IMR-90 (cell line): ENCODE measurements around the gene TMTC2. TPM values are rescaled to one million over a fixed set of nuclear protein-coding genes. Genes with fewer than 3 reads are reported as not detected.

Experiments used
- ATAC-seq: fragments of 200-7000 bp; cut with Tn5 transposase; 2 replicates; pipeline ENCODE4 v1.9.1; 2020; ENCODE audit warnings: low read depth, mild to moderate bottlenecking, moderate library complexity
- BruUV-seq: library from RNA; stranded (reverse); fragments of 400-500 nt; replicated peaks from 2 replicates; lab custom pipeline; 2021; lab: Mats Ljungman, UMichigan
- CTCF ChIA-PET: fragments of 300-600 bp; formaldehyde crosslinking; extraction: SDS; loops from one replicate; lab custom pipeline; 2021; ENCODE audit warnings: antibody characterized with exemption; lab: Yijun Ruan, JAX
- POLR2A ChIA-PET: fragments of 300-600 bp; sonication (Branson Sonifier 250); formaldehyde crosslinking; loops from one replicate; lab custom pipeline; 2022; ENCODE audit warnings: antibody characterized with exemption; ENCODE audit not compliant: unreplicated experiment; lab: Charles Lee
- DNase-seq: peaks from one replicate; pipeline ENCODE4 v3.0.0; 2013
- H2AFZ ChIP-seq: replicated peaks from 2 replicates; pipeline ENCODE3; 2013; ENCODE audit warnings: low read length, mild to moderate bottlenecking; ENCODE audit not compliant: poor library complexity
- H2AK5ac ChIP-seq: 2 replicates; pipeline ENCODE4 v1.6.1; 2013; ENCODE audit warnings: low read depth, low read length, inconsistent platforms
- H2AK9ac ChIP-seq: replicated peaks from 2 replicates; pipeline ENCODE3; 2013; ENCODE audit warnings: mild to moderate bottlenecking, low read depth, low read length, moderate library complexity; ENCODE audit not compliant: poor library complexity
- H2BK120ac ChIP-seq: 2 replicates; pipeline ENCODE4 v1.6.1; 2013; ENCODE audit warnings: low read depth, low read length, inconsistent platforms
- H2BK15ac ChIP-seq: 3 replicates; pipeline ENCODE4 v1.6.1; 2013; ENCODE audit warnings: low read depth, low read length, inconsistent platforms
- H2BK20ac ChIP-seq: 2 replicates; pipeline ENCODE4 v1.6.1; 2013; ENCODE audit warnings: low read depth, mild to moderate bottlenecking, inconsistent platforms, low read length, moderate library complexity
- H2BK5ac ChIP-seq: 2 replicates; pipeline ENCODE4 v1.6.1; 2013; ENCODE audit warnings: mild to moderate bottlenecking, low read depth, low read length, inconsistent platforms; ENCODE audit not compliant: poor library complexity, severe bottlenecking
- H3K14ac ChIP-seq: replicated peaks from 2 replicates; pipeline ENCODE4 v1.6.1; 2013; ENCODE audit warnings: low read depth, low read length, inconsistent platforms
- H3K18ac ChIP-seq: 2 replicates; pipeline ENCODE4 v1.6.1; 2013; ENCODE audit warnings: low read depth, low read length, control low read depth
- H3K23ac ChIP-seq: 2 replicates; pipeline ENCODE4 v1.6.1; 2013; ENCODE audit warnings: low read depth, low read length, inconsistent platforms
- H3K27ac ChIP-seq: 2 replicates; pipeline ENCODE4 v1.5.1; 2013; ENCODE audit warnings: mild to moderate bottlenecking, control low read depth, low read length; ENCODE audit not compliant: insufficient read depth
- H3K27me3 ChIP-seq: 2 replicates; pipeline ENCODE4 v1.6.1; 2013; ENCODE audit warnings: low read length; ENCODE audit not compliant: control insufficient read depth, insufficient read depth
- H3K36me3 ChIP-seq: 2 replicates; pipeline ENCODE4 v1.6.1; 2013; ENCODE audit warnings: low read length, mixed read lengths; ENCODE audit not compliant: control insufficient read depth, insufficient read depth
- H3K4ac ChIP-seq: 2 replicates; pipeline ENCODE4 v1.6.1; 2013; ENCODE audit warnings: low read depth, low read length, inconsistent platforms
- H3K4me1 ChIP-seq: 2 replicates; pipeline ENCODE4 v1.6.1; 2013; ENCODE audit warnings: low read length, mixed read lengths; ENCODE audit not compliant: control insufficient read depth, insufficient read depth
- H3K4me2 ChIP-seq: 2 replicates; pipeline ENCODE4 v1.6.1; 2013; ENCODE audit warnings: low read depth, mild to moderate bottlenecking, control low read depth, low read length, moderate library complexity
- H3K4me3 ChIP-seq: 2 replicates; pipeline ENCODE4 v1.5.1; 2013; ENCODE audit warnings: low read depth, mild to moderate bottlenecking, control low read depth, low read length, moderate library complexity; ENCODE audit not compliant: insufficient read depth
- H3K56ac ChIP-seq: 2 replicates; pipeline ENCODE4 v1.6.1; 2013; ENCODE audit warnings: low read length, inconsistent platforms; ENCODE audit not compliant: insufficient read depth; ENCODE audit errors: extremely low read depth
- H3K79me1 ChIP-seq, 2 experiments: 2 replicates each; pipeline ENCODE4 v1.6.1; 2013; ENCODE audit warnings: low read length in 2 of 2, inconsistent platforms in 1 of 2, low read depth in 1 of 2
- H3K9ac ChIP-seq: 2 replicates; pipeline ENCODE4 v1.6.1; 2013; ENCODE audit warnings: low read depth, low read length, control low read depth
- H3K9me1 ChIP-seq: 2 replicates; pipeline ENCODE4 v1.6.1; 2013; ENCODE audit warnings: low read length, inconsistent platforms; ENCODE audit not compliant: insufficient read depth
- H3K9me3 ChIP-seq: 2 replicates; pipeline ENCODE4 v1.6.1; 2013; ENCODE audit warnings: low read length; ENCODE audit not compliant: control insufficient read depth, insufficient read depth
- H4K20me1 ChIP-seq: 2 replicates; pipeline ENCODE4 v1.6.1; 2013; ENCODE audit warnings: low read length, inconsistent platforms; ENCODE audit not compliant: insufficient read depth
- H4K5ac ChIP-seq: 2 replicates; pipeline ENCODE4 v1.6.1; 2013; ENCODE audit warnings: mild to moderate bottlenecking, low read depth, low read length, control low read depth
- H4K8ac ChIP-seq, 2 experiments: 2 replicates each; pipeline ENCODE4 v1.6.1; 2013; ENCODE audit warnings: low read depth in 2 of 2, low read length in 2 of 2, control low read depth in 1 of 2, inconsistent platforms in 1 of 2
- H4K91ac ChIP-seq: 2 replicates; pipeline ENCODE4 v1.6.1; 2013; ENCODE audit warnings: low read depth, low read length, inconsistent platforms; ENCODE audit not compliant: insufficient read depth
- BHLHE40 ChIP-seq: fragments of 150-350 bp; IDR thresholded peaks from 2 replicates; pipeline ENCODE4 v1.6.1; 2016; ENCODE audit warnings: mild to moderate bottlenecking, low read depth, low read length
- CEBPB ChIP-seq: IDR thresholded peaks from 2 replicates; pipeline ENCODE4 v1.6.1; 2012; ENCODE audit warnings: low read depth, low read length, improper control_type of control experiment
- CHD1 ChIP-seq: IDR thresholded peaks from 2 replicates; pipeline ENCODE4 v1.6.1; 2012; ENCODE audit warnings: low read depth, low read length, improper control_type of control experiment
- ELK1 ChIP-seq: fragments of 150-350 bp; IDR thresholded peaks from 2 replicates; pipeline ENCODE4 v1.6.1; 2016; ENCODE audit warnings: low read depth, mild to moderate bottlenecking, low read length, moderate library complexity, borderline replicate concordance
- FOS ChIP-seq: fragments of 150-350 bp; IDR thresholded peaks from 2 replicates; pipeline ENCODE4 v1.6.1; 2016; ENCODE audit warnings: low read depth, low read length
- MAFK ChIP-seq: IDR thresholded peaks from 2 replicates; pipeline ENCODE4 v1.6.1; 2012; ENCODE audit warnings: low read depth, low read length, improper control_type of control experiment
- MAZ ChIP-seq: IDR thresholded peaks from 2 replicates; pipeline ENCODE4 v1.6.1; 2012; ENCODE audit warnings: low read depth, mild to moderate bottlenecking, low read length, improper control_type of control experiment, moderate library complexity, borderline replicate concordance
- MXI1 ChIP-seq: IDR thresholded peaks from 2 replicates; pipeline ENCODE4 v1.6.1; 2012; ENCODE audit warnings: low read depth, mild to moderate bottlenecking, low read length, moderate library complexity, borderline replicate concordance
- NFE2L2 ChIP-seq: fragments of 150-350 bp; IDR thresholded peaks from 2 replicates; pipeline ENCODE4 v1.6.1; 2016; ENCODE audit warnings: low read depth, mild to moderate bottlenecking, low read length
- POLR2A ChIP-seq: IDR thresholded peaks from 2 replicates; pipeline ENCODE4 v1.6.1; 2012; ENCODE audit warnings: mild to moderate bottlenecking, low read depth, low read length
- RAD21 ChIP-seq: IDR thresholded peaks from 2 replicates; pipeline ENCODE4 v1.6.1; 2012; ENCODE audit warnings: low read length, improper control_type of control experiment
- RCOR1 ChIP-seq: IDR thresholded peaks from 2 replicates; pipeline ENCODE4 v1.6.1; 2012; ENCODE audit warnings: mild to moderate bottlenecking, low read length, improper control_type of control experiment; ENCODE audit not compliant: insufficient replicate concordance
- RFX5 ChIP-seq: IDR thresholded peaks from 2 replicates; pipeline ENCODE4 v1.8.0; 2012; ENCODE audit warnings: low read depth, mild to moderate bottlenecking, low read length, moderate library complexity
- SMC3 ChIP-seq: fragments of 150-350 bp; IDR thresholded peaks from 2 replicates; pipeline ENCODE4 v1.6.1; 2016; ENCODE audit warnings: low read depth, mild to moderate bottlenecking, antibody characterized with exemption, low read length, moderate library complexity
- WGBS, 2 experiments: methylation state at CpG; one replicate each; pipeline versions ENCODE4 v1.1.5 to v1.1.7; 2013; ENCODE audit warnings: missing lambda C conversion rate in 2 of 2; ENCODE audit not compliant: insufficient read length in 1 of 2; ENCODE audit errors: extremely low coverage in 2 of 2; 5-methylcytosine and 5-hydroxymethylcytosine counted together
- dilution Hi-C: fragments of 300-500 bp; cut with HindIII; formaldehyde crosslinking; loops from one replicate; pipeline ENCODE4 v1.14.3; 2018; ENCODE audit warnings: low sequenced_read_pairs; ENCODE audit not compliant: unreplicated experiment
- in situ Hi-C: fragments of 300-500 bp; cut with MboI; formaldehyde crosslinking; loops from 3 replicates; pipeline ENCODE4 v1.14.3; 2019; ENCODE audit warnings: low sequenced_read_pairs, inconsistent platforms, mixed read lengths
- intact Hi-C: fragments of 100-400 bp; cut with micrococcal nuclease; formaldehyde crosslinking; loops from 2 replicates; pipeline ENCODE4 v1.10.0; 2022
- polyA plus RNA-seq, 3 experiments: library from polyadenylated mRNA; depleted of rRNA; stranded (reverse); fragments of >200 nt; gene quantifications; 2 replicates each; pipeline ENCODE4 v1.2.3, GENCODE V29; 2012; ENCODE audit warnings: low replicate concordance in 1 of 3
- total RNA-seq: library from RNA; depleted of rRNA; stranded (reverse); fragments of >200 nt; gene quantifications from 2 replicates; pipeline ENCODE4 v1.2.3, GENCODE V29; 2012

Gene TMTC2
- total and polyA plus RNA-seq, 2 of the 4 experiments (the other 2 are of a cell fraction) = 0.56 to 1.4 TPM

- no peak overlapping the region for H2BK20ac ChIP-seq
- no peaks in the 10 kb centered on the region for H3K4me1 ChIP-seq
- no peaks in the 10 kb centered on the region for H3K36me3 ChIP-seq
- no TSS peak for BruUV-seq
- DNase-seq = peak; percentile 38
- no peak overlapping the region for H2AK5ac ChIP-seq
- intact Hi-C loops = no loop called here
- TF ChIP-seq RFX5 (no peak), MXI1 (no peak), CHD1 (no peak), CEBPB (no peak), SMC3 (no peak), RAD21 (no peak), BHLHE40 (no peak), FOS (no peak), MAFK (no peak), POLR2A (no peak), RCOR1 (no peak), ELK1 (no peak), MAZ (no peak), NFE2L2 (no peak)
- H2AK9ac ChIP-seq = no peak overlapping the region
- H4K8ac ChIP-seq = no peak overlapping the region
- no peak overlapping the region for H3K56ac ChIP-seq
- H3K18ac ChIP-seq = no peak overlapping the region
- no CpG with 5 or more reads among the region's 2 CpGs for WGBS, 2 experiments
- H3K14ac ChIP-seq = no peak overlapping the region
- H3K79me1 ChIP-seq = no peaks in the 10 kb centered on the region
- no peaks in the 10 kb centered on the region for H4K20me1 ChIP-seq
- no peak overlapping the region for H3K4me3 ChIP-seq
- in situ Hi-C loops = no loop called here
- no peak overlapping the region for H2BK120ac ChIP-seq
- H2BK5ac ChIP-seq = no peak overlapping the region
- peak; percentile 85 for ATAC-seq
- no peak overlapping the region for H4K91ac ChIP-seq
- dilution Hi-C loops = no loop called here
- no peaks in the 10 kb centered on the region for H3K9me1 ChIP-seq
- POLR2A ChIA-PET = no interaction called here
- no peak overlapping the region for H2BK15ac ChIP-seq
- H3K27ac ChIP-seq = no peak overlapping the region
- no peak overlapping the region for H3K4ac ChIP-seq
- no peak overlapping the region for H2AFZ ChIP-seq
- H4K5ac ChIP-seq = no peak overlapping the region
- H3K9ac ChIP-seq = no peak overlapping the region
- H3K27me3 ChIP-seq = no peaks in the 10 kb centered on the region
- CTCF ChIA-PET = no interaction called here
- H3K23ac ChIP-seq = no peak overlapping the region
- peaks cover 2% of the 10 kb centered on the region; the same call in 1 of the 2 replicates for H3K9me3 ChIP-seq
- H3K4me2 ChIP-seq = no peak overlapping the region
Observed at GRCh38 chr12:83102499-83102898, 415.8 kb downstream of the TMTC2 start.
